Measurements from ENCODE around the gene TAS2R50.

The TAS2R50 gene

GRCh38 chr12:10952645-10953044, 34.1 kb downstream of the TAS2R50 start:
- no peak for DNase-seq (ENCODE audit: low spot score)

GRCh38 chr12:10943167-10943566, 43.5 kb downstream of the TAS2R50 start:
- DNase-seq (ENCODE audit: low spot score): no peak

- no peak for DNase-seq (ENCODE audit: low spot score)
Measured at GRCh38 chr12:10941916-10942607, 44.6 kb downstream of the TAS2R50 start.

GRCh38 chr12:10941369-10941768, 45.3 kb downstream of the TAS2R50 start:
- DNase-seq (ENCODE audit: low spot score): no peak

GRCh38 chr12:10940389-10940788, 46.3 kb downstream of the TAS2R50 start:
- DNase-seq (ENCODE audit: low spot score): no peak

GRCh38 chr12:10939163-10939562, 47.5 kb downstream of the TAS2R50 start, which contains the start of gene TAS2R14:
Gene TAS2R14 (minus strand): TSS chr12:10939263. CDS start chr12:10939207, 56 bp downstream.
- DNase-seq (ENCODE audit: low spot score): no peak

GRCh38 chr12:10936506-10936905, 50.2 kb downstream of the TAS2R50 start:
- no peak for DNase-seq (ENCODE audit: low spot score)
